GM12878 (cell line): Measurements from ENCODE around the gene TMEM14C. TPM values are rescaled to one million over a fixed set of nuclear protein-coding genes. Genes with fewer than 3 reads are reported as not detected.

ENCODE experiments used
- ATAC-seq: fragments of 200-7000 bp; cut with Tn5 transposase; 3 replicates; pipeline ENCODE4 v1.9.1; 2020; ENCODE audit warnings: mild to moderate bottlenecking, moderate library complexity
- BruUV-seq: library from RNA; stranded (reverse); fragments of 400-500 nt; replicated peaks from 2 replicates; lab custom pipeline; 2021; lab: Mats Ljungman, UMichigan
- CTCF ChIA-PET: fragments of 300-600 bp; sonication (Branson Sonifier 250); formaldehyde crosslinking; extraction: SDS; loops from one replicate; lab custom pipeline; 2021; ENCODE audit warnings: inconsistent platforms; lab: Yijun Ruan, JAX
- POLR2A ChIA-PET: fragments of 350-600 bp; formaldehyde crosslinking; extraction: SDS; loops from one replicate; lab custom pipeline; 2021; ENCODE audit warnings: inconsistent platforms; lab: Charles Lee
- RAD21 ChIA-PET: fragments of 300-600 bp; sonication (Branson Sonifier 250); formaldehyde crosslinking; loops from one replicate; lab custom pipeline; 2023; ENCODE audit warnings: antibody characterized with exemption; ENCODE audit not compliant: unreplicated experiment; lab: Charles Lee
- SMC1A ChIA-PET: fragments of 300-600 bp; sonication (Branson Sonifier 250); formaldehyde crosslinking; loops from one replicate; lab custom pipeline; 2023; ENCODE audit not compliant: unreplicated experiment, uncharacterized antibody; lab: Charles Lee
- DNase-seq: peaks from one replicate; pipeline ENCODE4 v3.0.0-alpha.2; 2011; ENCODE audit warnings: low read depth, low spot score
- FAIRE-seq: peaks from 3 replicates; lab custom pipeline; 2011; peaks lifted over from hg19 to GRCh38; lab: Jason Lieb, UNC
- H2AFZ ChIP-seq: 2 replicates; pipeline ENCODE4 v1.6.0; 2011; ENCODE audit warnings: low read depth, low read length, control low read depth; ENCODE audit not compliant: control insufficient read depth
- H3K27ac ChIP-seq: 2 replicates; pipeline ENCODE4 v1.5.1; 2011; ENCODE audit warnings: control low read depth; ENCODE audit not compliant: control insufficient read depth, insufficient read depth
- H3K27me3 ChIP-seq, 2 experiments: replicated peaks in 1 of 2; 2 replicates each; pipeline versions ENCODE4 v1.6.0 to v1.6.1; 2011; ENCODE audit warnings: low read length in 1 of 2; ENCODE audit not compliant: control insufficient read depth in 2 of 2, insufficient read depth in 2 of 2
- H3K36me3 ChIP-seq, 2 experiments: 2 replicates each; pipeline ENCODE4 v1.5.1; 2011; ENCODE audit warnings: low read length in 1 of 2; ENCODE audit not compliant: control insufficient read depth in 2 of 2, insufficient read depth in 2 of 2
- H3K4me1 ChIP-seq: 2 replicates; pipeline ENCODE4 v1.6.1; 2011; ENCODE audit warnings: mild to moderate bottlenecking, low read length, moderate library complexity, mixed read lengths; ENCODE audit not compliant: control insufficient read depth, insufficient read depth
- H3K4me2 ChIP-seq: 2 replicates; pipeline ENCODE4 v1.6.0; 2011; ENCODE audit warnings: control low read depth; ENCODE audit not compliant: control insufficient read depth, insufficient read depth
- H3K4me3 ChIP-seq: fragments of 200-600 bp; sonication (generic); 2 replicates; pipeline ENCODE4 v1.5.1; 2016
- H3K79me2 ChIP-seq: 2 replicates; pipeline ENCODE4 v1.6.0; 2011; ENCODE audit warnings: low read length; ENCODE audit not compliant: control insufficient read depth, insufficient read depth
- H3K9ac ChIP-seq: 2 replicates; pipeline ENCODE4 v1.8.0; 2011; ENCODE audit warnings: low read length, control low read depth, mixed read lengths; ENCODE audit not compliant: control insufficient read depth, insufficient read depth
- H3K9me3 ChIP-seq: replicated peaks from 3 replicates; pipeline ENCODE4 v1.5.1; 2011; ENCODE audit warnings: mild to moderate bottlenecking, low read length; ENCODE audit not compliant: control insufficient read depth, insufficient read depth
- H4K20me1 ChIP-seq: 2 replicates; pipeline ENCODE4 v1.6.0; 2011; ENCODE audit not compliant: control insufficient read depth, insufficient read depth
- CBX3 ChIP-seq: fragments of 200-600 bp; sonication (generic); IDR thresholded peaks from 2 replicates; pipeline ENCODE4 v1.6.1; 2016; ENCODE audit warnings: low read depth, borderline replicate concordance
- CHD2 ChIP-seq: IDR thresholded peaks from 2 replicates; pipeline ENCODE4 v1.6.1; 2011; ENCODE audit warnings: low read depth, low read length, improper control_type of control experiment, borderline replicate concordance
- EZH2 ChIP-seq: IDR thresholded peaks from 2 replicates; pipeline ENCODE4 v1.6.1; 2012; ENCODE audit warnings: low read depth, mild to moderate bottlenecking, control low read depth, inconsistent platforms, low read length, borderline replicate concordance; ENCODE audit not compliant: control insufficient read depth
- HCFC1 ChIP-seq: fragments of 150-350 bp; IDR thresholded peaks from 2 replicates; pipeline ENCODE4 v1.6.1; 2014; ENCODE audit warnings: low read length
- MEF2B ChIP-seq: fragments of 450-650 bp; IDR thresholded peaks from 2 replicates; pipeline ENCODE4 v1.6.1; 2018; ENCODE audit warnings: mild to moderate bottlenecking, moderate library complexity; ENCODE audit not compliant: partially characterized antibody, poor library complexity, severe bottlenecking
- NR2F1 ChIP-seq: fragments of 450-650 bp; conservative IDR thresholded peaks from 2 replicates; pipeline ENCODE4 v1.6.1; 2017; ENCODE audit warnings: mild to moderate bottlenecking
- NRF1 ChIP-seq: conservative IDR thresholded peaks from 2 replicates; pipeline ENCODE4 v1.6.1; 2011; ENCODE audit warnings: mild to moderate bottlenecking, low read depth, low read length, improper control_type of control experiment
- PAX5 ChIP-seq: IDR thresholded peaks from 2 replicates; pipeline ENCODE4 v1.6.1; 2011; ENCODE audit warnings: low read depth, low read length, borderline replicate concordance
- POLR2AphosphoS2 ChIP-seq: IDR thresholded peaks from 2 replicates; pipeline ENCODE4 v1.6.1; 2011; ENCODE audit warnings: low read depth, mild to moderate bottlenecking, low read length, improper control_type of control experiment, moderate library complexity
- POLR2AphosphoS5 ChIP-seq: IDR thresholded peaks from 2 replicates; pipeline ENCODE4 v1.6.1; 2011; ENCODE audit warnings: mild to moderate bottlenecking, low read length, inconsistent platforms
- RELA ChIP-seq: fragments of 450-650 bp; IDR thresholded peaks from 2 replicates; pipeline ENCODE4 v1.8.0; 2014; ENCODE audit warnings: borderline replicate concordance; ENCODE audit not compliant: partially characterized antibody
- STAT3 ChIP-seq: IDR thresholded peaks from 2 replicates; pipeline ENCODE4 v1.6.1; 2011; ENCODE audit warnings: low read depth, low read length, improper control_type of control experiment
- SUPT20H ChIP-seq: IDR thresholded peaks from 2 replicates; pipeline ENCODE4 v1.6.1; 2011; ENCODE audit warnings: low read depth, mild to moderate bottlenecking, low read length, moderate library complexity, borderline replicate concordance; ENCODE audit not compliant: control insufficient read depth
- YBX1 ChIP-seq: fragments of 450-650 bp; IDR thresholded peaks from 2 replicates; pipeline ENCODE4 v1.6.1; 2016; ENCODE audit warnings: antibody characterized with exemption
- WGBS: methylation state at CpG from one replicate; pipeline ENCODE4 v1.1.6; 2016; ENCODE audit warnings: low lambda C conversion rate; ENCODE audit not compliant: insufficient replicate concordance, insufficient coverage; ENCODE audit errors: missing lambda C conversion rate; 5-methylcytosine and 5-hydroxymethylcytosine counted together
- in situ Hi-C: fragments of 300-500 bp; cut with MboI; formaldehyde crosslinking; loops from 9 replicates; pipeline ENCODE4 v1.14.3; 2018; ENCODE audit warnings: mixed read lengths
- intact Hi-C: fragments of 100-400 bp; cut with micrococcal nuclease; formaldehyde crosslinking; loops from one replicate; pipeline ENCODE4 v1.14.2; 2022; ENCODE audit not compliant: unreplicated experiment
- polyA plus RNA-seq, 11 experiments: library from polyadenylated mRNA; depleted of rRNA in 4 of 11; unstranded in 6 of 11; stranded (reverse) in 5 of 11; fragments of >200 nt; fragmentation: Nextera tagmentation in 4 of 11; fragmentation: Illumina TruSeq in 1 of 11; extraction: Ambion mirVana in 4 of 11; extraction: Trizol in 1 of 11; gene quantifications; 1 replicate in 1 of 11; 2 replicates in 10 of 11; pipeline versions ENCODE4 v1.2.1 to v1.2.3, GENCODE V29; 2011 to 2016; ENCODE audit warnings: inconsistent platforms in 2 of 11, missing spikeins in 2 of 11, low read depth in 1 of 11
- total RNA-seq, 4 experiments: library from RNA; depleted of rRNA in 3 of 4; stranded (reverse); fragments of >200 nt in 3 of 4; fragmentation: Illumina TruSeq in 1 of 4; extraction: Trizol in 1 of 4; gene quantifications; 2 replicates each; pipeline versions ENCODE4 v1.2.1 to v1.2.3, GENCODE V29; 2013 to 2021
- TF ChIP-seq, protein P1 (sequence below): IDR thresholded peaks from 2 replicates; pipeline ENCODE4 v1.6.1; 2011; ENCODE audit warnings: mild to moderate bottlenecking, low read depth, low read length, moderate library complexity; ENCODE audit not compliant: insufficient replicate concordance
- TF ChIP-seq, protein P2 (sequence below): fragments of 450-650 bp; IDR thresholded peaks from 2 replicates; pipeline ENCODE4 v1.6.1; 2017; ENCODE audit warnings: mild to moderate bottlenecking, moderate library complexity

Gene TMEM14C
- total and polyA plus RNA-seq, 10 of the 15 experiments (the other 5 are each of a cell fraction or from before 2014, with no cell fraction given), result 66.0 to 224 (median 134) TPM

DNA sequence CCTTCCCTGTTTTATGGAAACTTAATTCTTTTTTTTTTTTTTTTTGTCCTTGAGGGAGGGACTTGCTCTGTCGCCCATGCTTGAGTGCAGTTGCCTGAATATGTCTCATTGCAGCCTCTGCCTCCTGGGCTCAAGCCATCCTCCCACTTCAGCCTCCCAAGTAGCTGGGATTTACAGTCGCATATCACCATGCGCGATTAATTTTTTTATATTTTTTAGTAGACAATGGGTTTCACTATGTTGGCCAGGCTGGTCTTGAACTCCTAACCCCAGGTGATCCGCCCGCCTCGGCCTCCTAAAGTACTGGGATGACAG is 654 bp downstream of the TMEM14C start:
- peaks cover 4% of the 10 kb centered on the region for H3K4me1 ChIP-seq
- H2AFZ ChIP-seq, result peak overlapping the region; percentile 68
- TF ChIP-seq NR2F1 (no peak), CBX3 (no peak), EZH2 (no peak), POLR2AphosphoS5 (no peak), POLR2AphosphoS2 (no peak), YBX1 (no peak), HCFC1 (no peak), PAX5 (no peak), STAT3 (no peak), CHD2 (no peak), RELA (no peak), MEF2B (no peak), NRF1 (no peak), SUPT20H (no peak)
- TF ChIP-seq, protein P1, sequence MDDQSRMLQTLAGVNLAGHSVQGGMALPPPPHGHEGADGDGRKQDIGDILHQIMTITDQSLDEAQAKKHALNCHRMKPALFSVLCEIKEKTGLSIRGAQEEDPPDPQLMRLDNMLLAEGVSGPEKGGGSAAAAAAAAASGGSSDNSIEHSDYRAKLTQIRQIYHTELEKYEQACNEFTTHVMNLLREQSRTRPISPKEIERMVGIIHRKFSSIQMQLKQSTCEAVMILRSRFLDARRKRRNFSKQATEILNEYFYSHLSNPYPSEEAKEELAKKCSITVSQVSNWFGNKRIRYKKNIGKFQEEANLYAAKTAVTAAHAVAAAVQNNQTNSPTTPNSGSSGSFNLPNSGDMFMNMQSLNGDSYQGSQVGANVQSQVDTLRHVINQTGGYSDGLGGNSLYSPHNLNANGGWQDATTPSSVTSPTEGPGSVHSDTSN, result no peak
- TF ChIP-seq, protein P2, sequence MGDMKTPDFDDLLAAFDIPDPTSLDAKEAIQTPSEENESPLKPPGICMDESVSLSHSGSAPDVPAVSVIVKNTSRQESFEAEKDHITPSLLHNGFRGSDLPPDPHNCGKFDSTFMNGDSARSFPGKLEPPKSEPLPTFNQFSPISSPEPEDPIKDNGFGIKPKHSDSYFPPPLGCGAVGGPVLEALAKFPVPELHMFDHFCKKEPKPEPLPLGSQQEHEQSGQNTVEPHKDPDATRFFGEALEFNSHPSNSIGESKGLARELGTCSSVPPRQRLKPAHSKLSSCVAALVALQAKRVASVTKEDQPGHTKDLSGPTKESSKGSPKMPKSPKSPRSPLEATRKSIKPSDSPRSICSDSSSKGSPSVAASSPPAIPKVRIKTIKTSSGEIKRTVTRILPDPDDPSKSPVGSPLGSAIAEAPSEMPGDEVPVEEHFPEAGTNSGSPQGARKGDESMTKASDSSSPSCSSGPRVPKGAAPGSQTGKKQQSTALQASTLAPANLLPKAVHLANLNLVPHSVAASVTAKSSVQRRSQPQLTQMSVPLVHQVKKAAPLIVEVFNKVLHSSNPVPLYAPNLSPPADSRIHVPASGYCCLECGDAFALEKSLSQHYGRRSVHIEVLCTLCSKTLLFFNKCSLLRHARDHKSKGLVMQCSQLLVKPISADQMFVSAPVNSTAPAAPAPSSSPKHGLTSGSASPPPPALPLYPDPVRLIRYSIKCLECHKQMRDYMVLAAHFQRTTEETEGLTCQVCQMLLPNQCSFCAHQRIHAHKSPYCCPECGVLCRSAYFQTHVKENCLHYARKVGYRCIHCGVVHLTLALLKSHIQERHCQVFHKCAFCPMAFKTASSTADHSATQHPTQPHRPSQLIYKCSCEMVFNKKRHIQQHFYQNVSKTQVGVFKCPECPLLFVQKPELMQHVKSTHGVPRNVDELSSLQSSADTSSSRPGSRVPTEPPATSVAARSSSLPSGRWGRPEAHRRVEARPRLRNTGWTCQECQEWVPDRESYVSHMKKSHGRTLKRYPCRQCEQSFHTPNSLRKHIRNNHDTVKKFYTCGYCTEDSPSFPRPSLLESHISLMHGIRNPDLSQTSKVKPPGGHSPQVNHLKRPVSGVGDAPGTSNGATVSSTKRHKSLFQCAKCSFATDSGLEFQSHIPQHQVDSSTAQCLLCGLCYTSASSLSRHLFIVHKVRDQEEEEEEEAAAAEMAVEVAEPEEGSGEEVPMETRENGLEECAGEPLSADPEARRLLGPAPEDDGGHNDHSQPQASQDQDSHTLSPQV, result no peak

More for the DNA sequence above, 654 bp downstream of the TMEM14C start:
- Histone ChIP-seq H3K36me3 (no peaks in the 10 kb centered on the region; a peak in 1 of 4 replicates), H4K20me1 (no peaks in the 10 kb centered on the region), H3K9ac (peak overlapping the region; percentile 90), H3K4me2 (peak overlapping the region; percentile 61), H3K27me3 (no peaks in the 10 kb centered on the region), H3K9me3 (peaks cover 6% of the 10 kb centered on the region), H3K27ac (peak overlapping the region; percentile 63), H3K79me2 (peaks cover 13% of the 10 kb centered on the region), H3K4me3 (peak overlapping the region; percentile 97)
- DNase-seq (no peak), FAIRE-seq (no peak), ATAC-seq (peak; percentile 1; the same call in 1 of the 3 replicates)
- CTCF ChIA-PET, result interaction anchor here (0.8 to 2.1 kb wide), 3 partner anchors 24 to 212 kb away, joined by 3 to 11 read pairs (median 5); partner anchors contain the start of gene TMEM14B
- WGBS, result 55% methylated on average over 7 of the region's 7 CpGs
- RAD21 ChIA-PET, result interaction anchor here (0.6 to 1.5 kb wide), 4 partner anchors 24 to 245 kb away, joined by 3 to 7 read pairs (median 4); partner anchors contain the start of genes C6orf52, PAK1IP1 and TMEM14B
- in situ Hi-C loops (no loop called here), intact Hi-C loops (loop anchor here (1.0 to 10.0 kb wide), 2 partner anchors 24 to 189 kb away; partner anchors contain the start of gene TMEM14B)
- BruUV-seq, result no TSS peak
- SMC1A ChIA-PET, result interaction anchor here (0.8 to 4.1 kb wide), 5 partner anchors 18 to 213 kb away, joined by 3 to 46 read pairs (median 5); partner anchors contain the start of genes C6orf52, PAK1IP1 and TMEM14B
- POLR2A ChIA-PET, result interaction anchor here (0.6 to 6.0 kb wide), 4 partner anchors 24 to 1580 kb away, joined by 4 to 40 read pairs (median 5); partner anchors contain the start of genes C6orf52, PAK1IP1 and TMEM14B
